GM19395 (cell line): Measurements from ENCODE around the gene BST1.

Source experiments
- ATAC-seq: cut with Tn5 transposase; IDR thresholded peaks from one replicate; pipeline ENCODE4 v1.9.1; 2021; ENCODE audit warnings: mild to moderate bottlenecking, moderate library complexity; ENCODE audit not compliant: unreplicated experiment

BST1 gene, protein sequence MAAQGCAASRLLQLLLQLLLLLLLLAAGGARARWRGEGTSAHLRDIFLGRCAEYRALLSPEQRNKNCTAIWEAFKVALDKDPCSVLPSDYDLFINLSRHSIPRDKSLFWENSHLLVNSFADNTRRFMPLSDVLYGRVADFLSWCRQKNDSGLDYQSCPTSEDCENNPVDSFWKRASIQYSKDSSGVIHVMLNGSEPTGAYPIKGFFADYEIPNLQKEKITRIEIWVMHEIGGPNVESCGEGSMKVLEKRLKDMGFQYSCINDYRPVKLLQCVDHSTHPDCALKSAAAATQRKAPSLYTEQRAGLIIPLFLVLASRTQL

DNA sequence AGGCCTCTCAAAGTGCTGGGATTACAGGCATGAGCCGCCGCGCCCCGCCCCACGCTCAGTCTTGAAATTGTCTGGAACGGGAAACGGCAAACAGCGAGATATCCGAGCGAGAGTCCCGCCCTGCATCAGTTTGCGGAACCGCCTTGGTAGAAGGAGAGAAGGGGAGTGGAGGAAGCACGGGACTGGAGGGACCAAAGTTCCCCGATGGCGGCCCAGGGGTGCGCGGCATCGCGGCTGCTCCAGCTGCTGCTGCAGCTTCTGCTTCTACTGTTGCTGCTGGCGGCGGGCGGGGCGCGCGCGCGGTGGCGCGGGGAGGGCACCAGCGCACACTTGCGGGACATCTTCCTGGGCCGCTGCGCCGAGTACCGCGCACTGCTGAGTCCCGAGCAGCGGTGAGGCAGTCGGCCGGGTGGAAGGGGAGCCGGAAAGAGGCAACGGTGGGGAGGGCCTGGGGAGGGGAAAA, at the start of gene BST1:
BST1 (plus strand) TSS at position 125 of the 463 bp plus-strand sequence; CDS start at position 205, 80 bp downstream.
- peak; percentile 82 for ATAC-seq

DNA sequence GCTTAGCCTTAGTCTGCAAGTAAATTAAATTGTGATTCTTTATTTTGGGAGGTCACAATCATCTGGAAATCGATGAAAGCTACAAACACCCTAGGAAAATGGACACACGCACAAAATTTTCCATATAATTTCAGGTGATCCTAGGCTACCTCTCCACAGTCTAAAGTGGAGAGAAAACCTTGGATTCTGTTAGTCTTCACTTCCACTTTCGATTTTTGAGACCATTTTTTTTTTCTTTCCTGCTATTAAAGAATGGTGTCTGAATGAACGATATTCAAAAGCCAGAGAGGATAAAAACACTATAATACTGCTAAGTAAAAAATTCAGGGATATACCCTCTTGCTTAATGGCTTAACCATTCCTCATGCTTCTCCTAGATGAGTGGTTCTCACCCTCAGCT, 49.4 kb upstream of the BST1 start:
- ATAC-seq, result no peak

DNA sequence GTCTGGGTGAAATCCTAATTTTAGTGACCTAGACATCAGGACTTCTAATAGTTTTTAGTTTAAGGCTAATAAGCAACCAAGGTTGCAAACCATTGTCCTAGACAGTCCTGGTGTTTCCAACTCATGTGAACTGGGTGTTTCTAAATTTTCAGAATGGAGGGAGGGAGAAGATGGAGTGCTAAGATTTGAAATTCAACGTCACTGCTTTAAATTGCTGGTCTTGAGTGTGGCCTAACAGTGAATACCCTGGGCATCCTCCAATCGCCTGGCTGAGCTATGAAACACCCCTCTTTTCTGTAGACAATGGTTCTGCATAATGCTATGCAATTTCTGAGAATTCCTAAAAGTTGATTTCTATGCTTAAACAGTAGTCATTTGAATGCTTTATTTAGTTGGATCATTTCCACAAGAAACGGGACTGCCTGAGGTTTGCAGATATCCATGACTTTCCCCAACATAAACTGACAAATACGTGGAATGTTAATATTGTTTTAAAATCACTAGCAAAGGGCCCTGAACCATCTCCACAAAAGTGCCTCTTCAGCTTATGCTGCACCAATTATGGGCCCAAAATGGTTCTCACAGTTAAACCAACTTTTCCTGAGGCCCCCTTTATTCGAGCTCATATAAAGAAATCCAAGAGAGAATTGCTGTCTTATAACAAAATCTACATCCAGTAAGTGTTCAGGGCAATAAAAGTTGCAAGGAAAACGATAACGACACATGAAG, 48.8 kb upstream of the BST1 start:
- peak; percentile 37 for ATAC-seq

DNA sequence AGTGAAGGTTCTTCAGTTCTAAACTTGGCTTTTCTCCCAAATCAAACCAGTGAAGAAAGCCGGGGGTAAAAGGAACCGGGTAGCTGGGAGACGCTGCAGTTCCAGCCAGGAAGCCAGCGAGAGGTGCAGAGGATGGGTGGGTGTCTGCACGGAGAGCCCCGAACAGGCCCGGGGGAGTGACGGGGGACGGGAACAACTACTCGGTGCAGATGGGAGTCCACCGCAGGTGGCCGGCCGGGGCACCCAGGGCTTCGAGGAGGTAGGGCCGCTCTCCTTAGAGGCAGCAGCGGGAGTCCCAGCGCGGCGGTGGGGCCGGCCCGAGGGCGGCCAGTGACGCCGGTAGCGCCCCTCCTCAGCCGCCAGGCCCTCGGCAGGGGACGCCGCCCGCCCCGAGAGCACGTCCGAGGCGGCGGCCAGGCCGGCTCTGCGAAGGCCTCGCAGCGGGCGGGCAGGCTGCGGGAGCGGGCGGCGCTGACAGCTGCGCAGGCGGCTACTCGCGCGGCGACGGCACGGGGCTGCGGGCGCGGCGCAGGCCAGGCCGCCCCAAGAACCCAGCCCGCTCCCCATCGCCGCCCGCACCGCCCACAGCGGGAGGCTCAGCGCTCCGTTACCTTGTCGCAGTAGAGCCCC, 48.2 kb upstream of the BST1 start:
- ATAC-seq, result peak; percentile 53

DNA sequence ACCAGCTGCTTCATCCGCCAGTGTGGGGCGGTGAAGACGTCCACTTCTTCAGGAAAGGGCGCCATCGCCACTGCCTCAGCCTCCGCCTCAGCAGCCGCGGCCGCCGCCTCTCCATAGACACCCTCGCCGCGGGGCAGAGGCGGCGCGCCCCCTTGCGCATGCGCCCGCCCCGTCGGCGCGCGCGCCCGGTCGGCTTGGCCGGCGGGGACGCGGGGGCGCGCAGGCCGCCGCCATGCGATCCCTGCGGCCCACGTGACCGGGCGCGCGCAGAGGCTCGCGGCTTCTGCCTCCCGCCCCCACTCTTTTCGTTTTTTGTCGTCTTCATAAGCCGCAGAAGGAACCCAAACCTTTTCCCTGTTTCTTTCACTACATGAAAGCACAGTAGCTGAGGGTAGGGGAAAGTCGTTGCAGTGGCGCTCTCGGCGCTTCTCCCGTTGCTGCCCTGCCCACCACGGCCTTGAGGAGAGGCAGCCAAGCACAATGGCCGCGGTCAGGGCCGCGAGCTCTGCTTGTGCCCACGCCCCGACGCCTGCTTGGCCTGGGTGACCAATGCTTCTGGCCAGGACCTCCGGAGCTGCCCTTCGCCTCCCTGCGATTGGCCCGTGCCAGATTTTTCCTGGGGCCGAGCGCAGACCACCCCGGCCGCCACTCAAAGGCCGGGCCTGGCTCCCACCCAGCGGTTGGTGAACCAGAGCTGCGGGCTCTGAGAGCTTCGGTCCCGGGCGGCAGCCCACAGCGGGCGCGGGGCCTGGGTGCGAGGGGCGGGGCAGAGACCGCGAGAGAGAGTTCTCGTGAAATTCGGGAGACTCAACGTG, 47.4 kb upstream of the BST1 start, which contains the start of gene FBXL5:
FBXL5 (minus strand) TSS at position 135 of the 815 bp plus-strand sequence; CDS start at position 65, 70 bp downstream.
- ATAC-seq, result peak; percentile 65

DNA sequence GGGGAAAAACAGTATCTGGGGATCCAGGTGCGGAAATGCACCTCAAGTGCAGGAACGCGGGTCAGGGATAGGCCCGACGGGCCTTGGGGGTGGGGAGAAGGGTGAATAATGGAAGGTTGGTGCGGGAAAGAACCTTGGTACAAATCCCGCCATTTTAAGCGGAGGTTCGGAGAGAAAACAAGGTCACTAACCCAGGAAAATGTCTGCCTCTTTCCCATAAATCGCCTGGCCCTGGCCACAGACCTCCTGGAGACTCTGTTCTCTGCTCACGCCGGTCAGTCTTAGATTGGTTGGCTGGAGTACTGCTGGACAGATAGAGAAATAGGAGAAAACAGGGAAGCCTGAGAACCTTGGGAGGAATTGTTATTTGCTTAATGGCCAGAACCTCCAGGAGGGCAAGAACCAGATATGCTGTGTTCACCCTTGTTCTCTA, 46.8 kb upstream of the BST1 start:
- ATAC-seq, result no peak

DNA sequence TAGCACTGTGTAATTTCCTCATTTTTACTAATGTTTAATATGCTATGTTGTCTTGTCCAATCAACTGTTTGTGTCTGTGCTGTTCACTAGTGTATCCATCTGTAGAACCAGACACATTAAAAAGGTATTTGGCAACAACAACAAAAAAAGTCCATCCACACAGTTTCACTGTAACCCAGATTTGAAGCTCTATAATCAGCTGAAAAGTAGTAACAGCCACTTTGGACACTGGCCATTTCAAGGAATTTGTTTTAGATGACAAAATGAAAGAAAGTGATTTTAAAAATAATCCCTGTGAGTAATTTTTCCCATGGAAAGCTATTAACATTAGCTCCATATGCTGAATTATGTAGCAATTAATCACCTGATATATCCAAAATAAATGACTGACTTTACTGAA, 45.5 kb upstream of the BST1 start:
- no peak for ATAC-seq

DNA sequence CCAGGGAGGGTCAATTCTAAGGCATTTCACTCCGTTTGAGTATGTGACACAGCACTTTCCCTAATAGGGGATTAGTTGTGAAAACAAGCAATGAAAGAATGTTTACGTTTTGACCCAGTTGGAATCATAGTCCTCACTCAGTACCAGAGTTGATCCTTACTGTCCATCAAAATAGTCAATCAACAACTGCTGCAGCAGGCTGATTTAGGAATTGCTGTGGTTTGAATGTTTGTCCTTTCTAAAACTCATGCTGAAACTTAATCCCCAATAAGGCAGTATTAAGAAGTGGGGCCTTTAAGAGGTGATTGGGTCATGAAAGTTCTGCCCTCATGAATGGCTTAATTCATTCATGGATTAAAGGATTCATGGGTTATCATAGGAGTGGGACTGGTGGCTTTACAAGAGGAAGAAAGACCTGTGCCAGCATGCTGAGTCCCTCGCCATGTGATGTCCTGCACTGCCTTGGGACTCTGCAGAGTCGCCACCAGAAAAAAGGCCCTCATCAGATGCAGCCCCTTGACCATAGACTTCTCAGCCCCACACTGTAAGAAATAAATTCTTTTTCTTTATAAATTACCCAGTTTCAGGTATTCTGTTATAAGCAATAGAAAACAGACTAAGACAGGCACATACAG, 44.6 kb upstream of the BST1 start:
- ATAC-seq, result no peak

DNA sequence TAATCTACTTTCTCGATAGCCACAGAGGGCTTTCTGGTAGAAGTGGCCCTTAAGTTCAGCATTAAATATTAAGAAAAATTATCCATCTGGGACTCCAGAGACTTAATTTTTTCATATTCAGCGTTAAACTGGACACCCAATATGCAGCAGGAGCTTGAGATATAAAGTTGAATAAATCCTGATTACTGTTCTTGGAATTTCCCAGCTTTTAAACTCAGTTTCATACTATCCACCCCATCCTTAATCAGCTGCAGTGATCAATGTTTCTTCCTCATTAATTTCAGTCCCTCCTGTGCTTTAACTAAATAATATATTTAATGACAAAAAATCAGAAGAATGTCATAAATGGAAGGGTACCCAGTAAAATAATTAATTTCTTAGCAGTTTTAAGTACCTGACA, 44.1 kb upstream of the BST1 start:
- no peak for ATAC-seq

DNA sequence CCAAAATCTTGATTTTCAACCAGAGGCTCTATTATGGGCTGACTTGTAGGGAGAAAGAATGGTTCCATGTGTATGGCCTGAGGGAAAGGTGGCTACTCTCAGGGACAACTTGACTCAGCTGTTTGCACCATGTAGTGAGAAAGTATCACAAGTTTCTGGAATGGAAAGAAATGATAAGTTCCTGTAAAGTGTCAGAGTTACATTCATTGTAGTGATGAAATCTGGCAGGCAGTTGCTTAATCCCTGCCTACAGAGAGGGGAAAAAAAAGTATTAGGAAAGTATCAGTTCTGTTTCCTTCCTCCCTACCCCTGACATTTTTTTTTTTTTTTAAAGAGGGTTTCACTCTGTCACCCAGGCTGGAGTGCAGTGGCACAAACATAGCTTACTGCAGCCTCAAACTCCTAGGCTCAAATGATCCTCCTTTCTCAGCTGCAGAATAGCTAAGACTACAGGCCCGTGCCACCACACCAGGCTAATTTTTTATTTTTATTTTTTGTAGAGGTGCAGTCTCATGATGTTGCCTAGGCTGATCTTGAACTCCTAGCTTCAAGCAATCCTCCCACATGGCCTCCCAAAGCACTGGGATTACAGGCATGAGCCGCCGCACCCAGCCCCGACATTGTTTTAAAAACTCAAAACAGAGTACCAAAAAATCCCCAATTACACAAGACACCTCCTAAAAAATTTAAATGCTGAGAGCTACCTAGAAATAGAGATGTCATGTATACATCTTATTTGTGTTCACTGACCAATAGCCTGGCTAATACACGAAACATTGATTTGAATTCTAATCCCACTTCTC, 42.9 kb upstream of the BST1 start:
- ATAC-seq, result no peak

DNA sequence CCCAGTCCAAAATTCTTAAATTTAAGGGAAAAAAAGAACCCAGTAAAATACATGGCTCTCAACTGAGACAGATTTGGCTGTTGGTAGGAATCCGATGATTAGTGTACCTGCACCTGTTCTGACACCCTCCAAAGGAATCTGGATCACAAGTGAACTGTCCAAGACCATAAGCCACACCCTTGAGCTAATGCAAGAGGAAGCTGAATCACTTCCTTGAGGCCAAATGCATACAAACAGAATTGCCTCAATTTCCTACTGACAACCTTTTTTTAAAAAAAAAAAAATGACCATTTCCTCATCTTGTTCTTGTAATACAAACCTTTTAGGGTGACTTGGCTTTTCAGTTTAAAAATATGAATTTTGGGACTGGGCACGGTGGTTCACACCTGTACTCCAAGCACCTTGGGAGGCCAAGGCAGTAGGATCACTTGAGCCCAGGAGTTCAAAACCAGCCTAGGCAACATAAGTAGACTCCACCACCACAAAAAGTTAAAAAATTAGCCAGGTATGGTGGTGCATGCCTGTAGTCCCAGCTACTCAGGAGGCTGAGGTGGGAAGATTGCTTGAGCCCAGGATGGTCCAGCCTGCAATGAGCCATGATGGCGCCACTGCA, 37.0 kb upstream of the BST1 start:
- no peak for ATAC-seq

DNA sequence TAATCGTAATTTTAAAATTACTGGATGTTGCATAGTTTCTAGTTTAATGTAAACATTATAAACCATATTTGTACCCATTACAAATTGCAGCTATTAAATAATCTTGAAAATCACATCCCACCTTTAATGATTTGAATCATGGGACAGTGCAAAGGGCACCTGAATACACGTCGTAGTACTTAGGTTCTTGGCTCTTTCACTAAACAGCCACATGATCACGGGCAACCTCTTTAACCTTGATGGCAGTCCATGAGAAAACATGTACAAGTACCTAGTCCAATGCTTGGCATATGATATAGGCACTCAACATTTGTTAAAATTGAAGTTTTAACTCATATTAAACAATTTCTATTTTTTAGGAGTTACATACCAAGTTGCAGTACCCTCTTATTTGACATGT, 35.9 kb upstream of the BST1 start:
- no peak for ATAC-seq

DNA sequence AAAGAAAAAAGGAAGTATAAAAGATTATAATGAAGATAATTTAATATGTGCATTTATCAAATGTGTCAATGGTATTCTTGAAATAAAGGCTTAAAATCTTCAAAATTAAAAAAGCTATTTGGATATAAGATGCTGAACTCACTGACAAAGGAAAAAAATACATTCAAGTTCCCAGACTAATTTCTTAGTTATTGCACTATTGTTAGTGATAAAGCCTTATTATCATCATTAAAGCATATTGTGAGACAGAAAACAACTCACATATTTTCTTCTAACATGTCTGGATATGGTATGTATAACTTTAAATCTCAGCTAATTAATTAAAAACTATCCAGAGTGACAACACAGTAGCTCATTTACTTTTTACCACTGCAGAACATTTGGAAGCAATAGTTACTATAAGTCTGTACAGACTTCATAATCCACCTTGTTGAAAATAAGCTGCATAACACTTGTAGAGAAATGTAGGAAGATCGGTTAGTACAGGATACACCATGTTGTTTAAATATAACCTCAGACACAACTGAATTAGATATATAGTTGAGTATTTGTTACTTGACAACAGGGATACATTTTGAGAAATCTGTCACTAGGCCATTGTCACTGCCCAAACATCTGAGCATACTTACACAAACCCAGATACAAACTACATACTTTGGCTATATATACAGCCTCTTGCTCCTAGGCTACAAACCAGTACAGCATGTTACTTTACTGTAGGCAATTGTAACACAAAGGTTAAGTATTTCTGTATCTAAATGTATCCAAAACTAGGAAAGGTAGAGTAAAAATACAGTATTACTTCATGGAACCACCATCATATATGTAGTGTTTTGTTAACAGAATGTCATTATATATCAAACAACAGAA, 34.1 kb upstream of the BST1 start:
- no peak for ATAC-seq

DNA sequence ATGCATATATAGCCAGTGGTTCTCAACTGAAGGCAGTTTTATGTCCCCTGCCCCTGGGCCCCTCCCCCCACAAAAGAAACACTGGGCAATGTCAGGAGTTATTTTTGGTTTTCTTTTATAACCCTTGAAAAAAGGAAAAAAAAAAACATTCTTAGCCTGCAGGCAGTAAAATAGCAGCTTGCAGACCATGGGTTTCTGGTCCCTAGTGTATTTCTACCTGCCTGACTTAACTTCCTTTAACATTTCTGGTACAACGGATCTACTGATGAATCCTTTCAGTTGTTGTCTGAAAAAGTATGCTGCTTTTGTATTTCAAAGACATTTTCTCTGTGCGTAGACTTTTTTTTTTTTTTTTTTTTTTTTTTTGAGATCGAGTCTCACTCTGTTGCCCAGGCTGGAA, 32.3 kb upstream of the BST1 start:
- ATAC-seq, result no peak

DNA sequence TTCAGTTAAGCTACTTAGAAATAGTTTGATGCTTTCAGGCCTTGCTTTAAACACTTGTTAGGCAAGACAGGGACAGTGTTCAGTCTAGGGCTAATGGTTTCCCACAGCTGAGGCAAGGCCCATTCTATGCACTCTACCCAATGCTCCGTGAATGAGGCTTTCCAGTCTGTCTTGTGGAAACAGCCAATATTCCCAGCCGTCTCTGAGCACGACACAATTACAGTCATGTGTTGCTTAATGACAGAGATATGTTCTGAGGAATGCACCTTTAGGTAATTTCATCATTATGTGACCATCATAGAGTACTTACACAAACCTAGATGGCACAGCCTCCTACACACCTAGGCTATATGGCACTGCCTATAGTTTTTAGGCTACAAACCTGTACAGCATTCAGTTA, 30.8 kb upstream of the BST1 start:
- no peak for ATAC-seq

DNA sequence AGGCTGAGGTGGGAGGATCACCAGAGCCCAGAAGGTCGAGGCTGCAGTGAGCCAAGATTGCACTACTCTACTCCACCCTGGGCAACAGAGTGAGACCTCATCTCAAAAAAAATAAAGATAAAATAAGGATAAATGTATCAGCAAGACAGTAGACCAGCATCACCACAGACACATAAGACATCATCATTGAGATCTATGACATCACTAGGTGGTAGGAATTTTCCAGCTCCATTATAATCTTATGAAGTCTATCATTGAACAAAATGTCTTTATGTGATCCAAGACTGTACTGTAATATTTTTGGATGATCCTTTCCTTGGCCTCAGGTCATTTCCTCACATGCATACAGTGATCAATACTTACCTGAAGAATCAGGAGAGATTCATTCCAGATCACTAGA, 29.5 kb upstream of the BST1 start:
- no peak for ATAC-seq

DNA sequence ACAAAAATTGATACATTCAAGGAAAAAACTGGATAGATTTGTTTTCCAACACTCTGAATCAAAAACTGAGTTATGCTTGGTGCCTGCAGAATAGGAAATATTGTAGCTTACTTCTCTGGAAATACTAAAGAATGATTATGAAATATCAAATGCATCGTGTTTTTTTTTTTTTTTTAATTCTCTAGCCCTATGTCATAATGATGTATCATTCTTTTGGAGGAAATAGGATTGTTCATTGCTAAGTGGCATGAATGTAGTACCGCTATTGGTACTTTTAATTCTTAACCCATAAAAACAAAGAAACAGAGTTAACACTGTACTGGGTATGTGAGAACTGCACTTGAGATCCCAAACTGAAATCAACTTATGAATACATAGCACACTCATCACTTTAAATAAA, 28.8 kb upstream of the BST1 start:
- no peak for ATAC-seq

DNA sequence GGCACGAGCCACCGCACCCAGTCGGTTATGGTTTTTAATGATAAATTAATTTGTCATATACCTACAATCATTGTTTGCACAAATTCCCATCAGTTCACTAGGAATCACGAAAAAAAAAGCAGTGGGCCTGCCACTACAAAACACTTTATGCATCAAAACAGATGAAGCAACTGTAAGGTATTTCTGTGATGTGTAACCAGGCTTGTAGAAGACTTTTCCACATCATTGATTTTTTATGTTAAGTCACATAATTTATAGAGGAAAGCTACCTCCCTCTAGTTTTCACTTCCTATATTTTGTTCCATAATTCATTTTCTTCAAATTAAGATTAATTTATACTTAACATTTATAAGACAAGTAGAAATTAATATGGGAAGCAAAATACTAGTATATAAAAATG, 27.9 kb upstream of the BST1 start:
- ATAC-seq, result no peak
